ENCODE measurements around the gene SUMO1.
"Not testable (repeated sequence)": the region's sequence is repeated elsewhere in the genome, so short reads cannot be mapped to it uniquely, and the experiment has no call there.

Gene SUMO1

GRCh38 chr2:202238234-202239197 is at the start of gene SUMO1:
Gene SUMO1 (minus strand): TSS chr2:202238597. CDS start chr2:202238451, 146 bp downstream.
- no peaks in the 10 kb centered on the region for H3K27me3 ChIP-seq (ENCODE audit: insufficient read depth, low read length)
- H3K9me3 ChIP-seq (ENCODE audit: low read length): no peaks in the 10 kb centered on the region
- peaks cover 13% of the 10 kb centered on the region for H3K4me1 ChIP-seq (ENCODE audit: insufficient read depth, low read length)
- peak within 1 kb of the TSS; percentile 57 for H2AFZ ChIP-seq (ENCODE audit: low read depth, low read length)
- peak within 1 kb of the TSS; percentile 97 for H3K4me3 ChIP-seq (ENCODE audit: low read length)
- no peaks in the 10 kb centered on the region for H3K36me3 ChIP-seq (ENCODE audit: insufficient read depth, low read length)

DNA sequence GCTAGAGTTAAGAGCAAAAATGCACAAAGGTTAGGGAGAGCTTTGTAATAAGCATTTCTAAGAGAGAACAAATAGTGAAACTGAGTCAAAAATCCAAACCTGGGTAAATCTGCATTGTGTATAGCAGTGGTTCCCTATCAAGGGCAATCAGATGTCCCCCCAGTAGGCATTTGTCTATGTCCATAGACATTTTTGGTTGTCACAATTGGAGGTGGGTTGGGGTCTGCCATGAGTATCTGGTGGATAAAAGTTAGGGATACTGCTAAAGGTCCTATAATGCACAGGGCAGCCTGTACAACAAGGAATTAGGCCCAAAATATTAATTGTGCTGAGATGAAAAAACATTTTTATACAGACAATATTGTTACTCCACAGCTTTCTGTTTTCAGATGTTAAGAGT is 48.2 kb upstream of the SUMO1 start:
- Histone ChIP-seq H2AFZ (ENCODE audit: low read depth, low read length) (no peak overlapping the region), H3K4me3 (ENCODE audit: low read length) (no peak overlapping the region), H3K9me3 (ENCODE audit: low read length) (no peaks in the 10 kb centered on the region), H3K27me3 (ENCODE audit: insufficient read depth, low read length) (no peaks in the 10 kb centered on the region), H3K4me1 (ENCODE audit: insufficient read depth, low read length) (no peaks in the 10 kb centered on the region), H3K36me3 (ENCODE audit: insufficient read depth, low read length) (peaks cover 85% of the 10 kb centered on the region)

DNA sequence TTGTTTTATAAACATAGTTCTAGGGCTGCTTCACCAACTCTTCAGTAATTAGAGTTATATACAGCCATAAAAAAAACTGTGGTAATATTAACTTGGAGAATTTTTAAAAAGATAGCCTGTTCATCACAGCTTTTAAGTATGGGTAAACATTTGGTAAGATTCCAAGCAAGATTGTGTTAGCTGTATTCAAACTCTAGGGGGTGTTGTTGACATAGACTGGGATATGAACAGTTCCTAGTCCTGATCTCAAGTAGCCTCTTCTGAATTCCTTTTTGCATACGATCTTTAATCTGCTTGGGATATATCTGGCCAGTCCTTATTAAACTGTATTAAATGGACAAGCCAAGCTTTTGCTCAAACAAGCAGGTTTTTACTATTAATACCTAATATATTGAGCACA is 40.5 kb upstream of the SUMO1 start:
- no peak overlapping the region for H2AFZ ChIP-seq (ENCODE audit: low read depth, low read length)
- H3K27me3 ChIP-seq (ENCODE audit: insufficient read depth, low read length): no peaks in the 10 kb centered on the region
- peaks cover 85% of the 10 kb centered on the region for H3K36me3 ChIP-seq (ENCODE audit: insufficient read depth, low read length)
- no peak overlapping the region for H3K4me3 ChIP-seq (ENCODE audit: low read length)
- no peaks in the 10 kb centered on the region for H3K4me1 ChIP-seq (ENCODE audit: insufficient read depth, low read length)
- no peaks in the 10 kb centered on the region for H3K9me3 ChIP-seq (ENCODE audit: low read length)

DNA sequence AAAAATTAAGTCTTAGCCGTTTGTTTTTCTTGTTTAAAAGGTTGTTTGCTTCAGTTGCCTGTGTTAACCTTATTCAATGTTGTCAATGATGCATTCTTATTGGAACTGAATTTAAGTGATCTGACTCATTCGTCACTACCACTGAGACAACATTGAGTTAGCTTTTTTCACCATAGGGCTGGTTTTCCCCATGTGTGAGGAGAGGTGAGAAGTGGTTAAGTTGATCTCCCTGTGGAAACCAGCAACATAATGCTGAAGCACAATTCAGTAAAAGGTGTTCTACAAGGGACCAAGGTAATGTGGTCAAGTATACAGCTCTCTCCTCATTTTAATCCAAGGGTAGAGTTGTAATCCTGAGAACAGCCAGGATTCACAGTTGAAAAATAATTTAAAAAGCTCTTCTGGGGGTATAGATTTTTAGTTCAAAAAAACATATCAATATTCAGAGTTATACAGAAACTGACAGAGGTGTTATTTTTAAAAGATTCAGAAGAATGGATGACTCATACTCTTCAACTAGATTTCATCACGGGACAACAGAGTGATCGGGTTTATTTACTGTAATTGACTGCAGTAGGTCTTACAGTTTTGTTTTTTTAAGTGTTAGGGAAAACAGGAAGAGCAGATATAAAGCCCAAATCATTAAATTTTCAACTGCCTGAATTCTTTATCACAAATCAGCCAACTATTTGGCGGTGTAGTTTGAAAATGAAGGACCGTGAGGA is 39.8 kb upstream of the SUMO1 start:
- Histone ChIP-seq H3K4me3 (ENCODE audit: low read length) (no peak overlapping the region), H3K9me3 (ENCODE audit: low read length) (no peaks in the 10 kb centered on the region), H3K36me3 (ENCODE audit: insufficient read depth, low read length) (peaks cover 80% of the 10 kb centered on the region), H3K27me3 (ENCODE audit: insufficient read depth, low read length) (no peaks in the 10 kb centered on the region), H3K4me1 (ENCODE audit: insufficient read depth, low read length) (no peaks in the 10 kb centered on the region), H2AFZ (ENCODE audit: low read depth, low read length) (no peak overlapping the region)

DNA sequence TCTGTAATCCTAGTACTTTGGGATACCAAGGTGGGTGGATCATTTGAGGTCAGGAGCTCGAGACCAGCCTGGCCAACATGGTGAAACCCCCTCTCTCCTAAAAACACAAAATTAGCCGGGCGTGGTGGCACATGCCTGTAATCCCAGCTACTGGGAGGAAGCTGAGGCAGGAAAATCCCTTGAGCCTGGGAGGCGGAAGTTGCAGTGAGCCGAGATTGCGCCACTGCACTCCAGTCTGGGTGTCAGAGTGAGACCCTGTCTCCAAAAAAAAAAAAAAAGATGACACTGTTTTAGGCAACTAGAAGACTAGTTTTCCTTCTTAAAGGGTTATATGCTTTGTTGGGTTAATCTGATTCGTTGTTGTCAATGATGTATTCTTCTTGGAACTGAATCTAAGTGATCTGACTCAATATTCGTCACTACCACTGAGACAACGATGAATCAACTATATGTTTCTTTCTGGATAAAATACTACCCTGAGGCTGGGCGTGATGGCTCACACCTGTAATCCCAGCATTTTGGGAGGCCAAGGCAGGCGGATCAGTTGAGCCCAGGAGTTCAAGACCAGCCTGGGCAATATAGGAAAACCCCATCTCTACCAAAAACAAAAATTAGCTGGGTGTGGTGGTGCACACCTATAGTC is 37.8 kb upstream of the SUMO1 start:
- not testable (repeated sequence) for H3K4me3 ChIP-seq (ENCODE audit: low read length); H2AFZ ChIP-seq (ENCODE audit: low read depth, low read length); H3K27me3 ChIP-seq (ENCODE audit: insufficient read depth, low read length); H3K9me3 ChIP-seq (ENCODE audit: low read length); H3K4me1 ChIP-seq (ENCODE audit: insufficient read depth, low read length)
- peaks cover 60% of the 10 kb centered on the region for H3K36me3 ChIP-seq (ENCODE audit: insufficient read depth, low read length)

DNA sequence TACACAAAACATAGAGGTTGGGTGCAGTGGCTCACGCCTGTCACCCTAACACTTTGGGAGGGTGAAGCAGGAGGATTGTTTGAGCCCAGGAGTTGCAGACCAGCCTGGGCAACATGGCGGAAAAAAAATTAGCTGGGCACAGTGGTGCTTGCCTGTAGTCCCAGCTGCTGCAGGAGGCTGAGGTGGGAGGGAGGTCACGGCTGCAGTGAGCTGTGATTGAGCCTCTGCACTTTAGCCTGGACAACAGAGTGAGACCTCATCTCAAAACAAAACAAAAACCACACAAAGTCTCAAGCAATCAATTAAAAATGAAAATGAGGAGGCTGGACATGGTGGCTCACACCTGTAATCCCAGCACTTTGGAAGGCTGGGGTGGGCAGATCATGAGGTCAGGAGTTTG is 32.1 kb upstream of the SUMO1 start:
- H3K4me3 ChIP-seq (ENCODE audit: low read length): no peak overlapping the region
- no peak overlapping the region for H2AFZ ChIP-seq (ENCODE audit: low read depth, low read length)
- peaks cover 10% of the 10 kb centered on the region for H3K36me3 ChIP-seq (ENCODE audit: insufficient read depth, low read length)
- H3K27me3 ChIP-seq (ENCODE audit: insufficient read depth, low read length): no peaks in the 10 kb centered on the region
- H3K9me3 ChIP-seq (ENCODE audit: low read length): peaks cover 1% of the 10 kb centered on the region
- H3K4me1 ChIP-seq (ENCODE audit: insufficient read depth, low read length): peaks cover 10% of the 10 kb centered on the region

GRCh38 chr2:202269585-202269984 is 31.2 kb upstream of the SUMO1 start:
- Histone ChIP-seq H3K4me1 (ENCODE audit: insufficient read depth, low read length) (peaks cover 10% of the 10 kb centered on the region), H3K36me3 (ENCODE audit: insufficient read depth, low read length) (peaks cover 2% of the 10 kb centered on the region), H3K27me3 (ENCODE audit: insufficient read depth, low read length) (no peaks in the 10 kb centered on the region), H2AFZ (ENCODE audit: low read depth, low read length) (no peak overlapping the region), H3K4me3 (ENCODE audit: low read length) (no peak overlapping the region), H3K9me3 (ENCODE audit: low read length) (peaks cover 1% of the 10 kb centered on the region)

DNA sequence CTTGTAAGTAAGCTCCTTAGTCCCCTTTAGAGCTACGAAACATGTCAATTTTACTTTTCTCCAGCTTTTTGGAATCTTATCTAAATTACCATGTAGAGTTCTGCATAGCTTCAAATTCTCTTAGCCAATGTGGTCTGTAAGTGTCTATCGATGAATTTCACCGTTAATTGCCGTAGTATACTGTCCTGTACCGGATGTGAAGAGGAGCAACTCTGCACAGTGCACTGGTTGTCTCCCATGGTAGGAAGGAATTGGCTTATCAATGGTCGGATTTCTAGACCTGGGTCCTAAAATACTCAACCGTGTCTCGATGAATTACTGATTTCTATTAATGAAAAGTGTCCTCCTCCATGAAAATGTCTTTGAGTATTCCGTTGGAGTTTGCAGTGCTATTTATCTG is 29.1 kb upstream of the SUMO1 start:
- H2AFZ ChIP-seq (ENCODE audit: low read depth, low read length): no peak overlapping the region
- H3K27me3 ChIP-seq (ENCODE audit: insufficient read depth, low read length): no peaks in the 10 kb centered on the region
- H3K9me3 ChIP-seq (ENCODE audit: low read length): peaks cover 1% of the 10 kb centered on the region
- H3K4me3 ChIP-seq (ENCODE audit: low read length): peak overlapping the region; percentile 92
- H3K4me1 ChIP-seq (ENCODE audit: insufficient read depth, low read length): peaks cover 10% of the 10 kb centered on the region
- H3K36me3 ChIP-seq (ENCODE audit: insufficient read depth, low read length): no peaks in the 10 kb centered on the region

DNA sequence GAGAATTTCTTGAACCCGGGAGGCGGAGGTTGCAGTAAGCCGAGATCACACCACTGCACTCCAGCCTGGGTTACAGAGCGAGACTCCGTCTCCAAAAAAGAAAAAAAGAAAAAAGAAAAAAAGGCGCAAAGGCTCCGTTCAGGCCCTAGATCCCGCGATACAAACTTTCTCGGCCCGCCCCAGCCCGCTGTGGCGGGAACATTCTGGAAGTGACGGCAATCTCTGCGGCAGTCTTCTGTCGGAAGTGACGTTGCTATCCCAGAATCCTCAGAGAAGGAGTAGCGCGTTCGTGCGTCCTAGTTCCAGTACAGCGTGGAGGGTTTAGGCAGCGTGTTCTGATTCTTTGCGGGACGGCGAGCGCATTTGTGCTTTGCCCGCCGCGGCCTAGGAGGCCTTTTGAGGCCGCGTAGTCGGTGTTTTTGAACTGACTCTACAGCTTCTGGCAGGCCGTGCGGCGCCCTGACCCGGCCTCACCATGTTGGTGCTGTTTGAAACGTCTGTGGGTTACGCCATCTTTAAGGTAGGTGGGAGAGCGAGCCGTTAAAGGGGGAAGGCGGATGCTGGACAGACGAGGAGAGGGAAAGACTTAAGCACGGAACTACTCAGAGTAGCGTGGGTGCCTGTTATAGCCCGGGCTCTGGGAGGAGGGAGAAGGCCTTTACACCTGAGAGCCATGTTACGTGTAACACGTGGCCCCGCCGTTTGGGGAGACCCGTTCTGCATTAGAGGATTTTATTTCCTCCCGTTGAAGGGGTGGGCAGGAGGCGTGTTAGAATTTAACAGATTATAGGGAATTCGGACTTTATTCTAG is 27.3 kb upstream of the SUMO1 start, which contains the start of gene NOP58:
NOP58 (plus strand) TSS at position 297 of the 811 bp plus-strand sequence; CDS start at position 476, 179 bp downstream.
- H3K36me3 ChIP-seq (ENCODE audit: insufficient read depth, low read length): no peaks in the 10 kb centered on the region
- no peaks in the 10 kb centered on the region for H3K9me3 ChIP-seq (ENCODE audit: low read length)
- peak within 1 kb of the TSS; percentile 92 for H3K4me3 ChIP-seq (ENCODE audit: low read length)
- peak within 1 kb of the TSS; percentile 20 for H2AFZ ChIP-seq (ENCODE audit: low read depth, low read length)
- H3K27me3 ChIP-seq (ENCODE audit: insufficient read depth, low read length): no peaks in the 10 kb centered on the region
- H3K4me1 ChIP-seq (ENCODE audit: insufficient read depth, low read length): peaks cover 10% of the 10 kb centered on the region

GRCh38 chr2:202261531-202261930 is 23.1 kb upstream of the SUMO1 start:
- no peaks in the 10 kb centered on the region for H3K9me3 ChIP-seq (ENCODE audit: low read length)

DNA sequence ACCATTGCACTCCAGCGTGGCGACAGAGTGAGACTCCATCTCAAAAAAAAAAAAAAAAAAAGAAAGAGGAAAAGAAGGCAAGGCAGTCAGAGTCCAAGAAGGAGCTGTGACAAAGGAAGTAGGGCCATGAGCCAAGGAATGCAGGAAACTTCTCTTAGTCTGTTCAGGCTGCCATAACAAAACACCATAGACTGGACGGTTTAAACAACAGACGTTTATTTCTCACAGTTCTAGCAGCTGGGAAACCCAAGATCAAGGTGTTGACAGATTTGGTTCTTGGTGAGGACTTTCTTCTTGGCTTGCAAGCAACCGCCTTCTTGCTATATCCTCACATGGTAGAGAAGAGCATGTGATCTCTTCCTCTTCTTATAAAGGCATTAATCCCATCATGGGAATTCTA is 13.1 kb upstream of the SUMO1 start:
- H3K36me3 ChIP-seq (ENCODE audit: insufficient read depth, low read length): no peaks in the 10 kb centered on the region

More at GRCh38 chr2:202261531-202261930, 23.1 kb upstream of the SUMO1 start:
- Histone ChIP-seq H3K4me3 (ENCODE audit: low read length) (no peak overlapping the region), H3K4me1 (ENCODE audit: insufficient read depth, low read length) (no peaks in the 10 kb centered on the region), H3K36me3 (ENCODE audit: insufficient read depth, low read length) (no peaks in the 10 kb centered on the region), H2AFZ (ENCODE audit: low read depth, low read length) (no peak overlapping the region), H3K27me3 (ENCODE audit: insufficient read depth, low read length) (no peaks in the 10 kb centered on the region)

GRCh38 chr2:202249521-202250253 is 11.3 kb upstream of the SUMO1 start:
- Histone ChIP-seq H3K4me1 (ENCODE audit: insufficient read depth, low read length) (peaks cover 7% of the 10 kb centered on the region), H3K4me3 (ENCODE audit: low read length) (no peak overlapping the region), H3K36me3 (ENCODE audit: insufficient read depth, low read length) (no peaks in the 10 kb centered on the region), H3K27me3 (ENCODE audit: insufficient read depth, low read length) (no peaks in the 10 kb centered on the region), H3K9me3 (ENCODE audit: low read length) (peaks cover 2% of the 10 kb centered on the region), H2AFZ (ENCODE audit: low read depth, low read length) (no peak overlapping the region)

More for the DNA sequence above, 13.1 kb upstream of the SUMO1 start:
- peaks cover 7% of the 10 kb centered on the region for H3K4me1 ChIP-seq (ENCODE audit: insufficient read depth, low read length)
- H3K9me3 ChIP-seq (ENCODE audit: low read length): peaks cover 2% of the 10 kb centered on the region
- no peaks in the 10 kb centered on the region for H3K27me3 ChIP-seq (ENCODE audit: insufficient read depth, low read length)
- no peak overlapping the region for H2AFZ ChIP-seq (ENCODE audit: low read depth, low read length)
- H3K4me3 ChIP-seq (ENCODE audit: low read length): no peak overlapping the region

All from neuron (in vitro differentiated cells).